GM19240 (cell line): Measurements from ENCODE around the gene SMIM35.
"Not testable (repeated sequence)": the region's sequence is repeated elsewhere in the genome, so short reads cannot be mapped to it uniquely, and the experiment has no call there.

ENCODE experiments used
- DNase-seq: peaks from one replicate; pipeline ENCODE4 v3.0.0; 2011; ENCODE audit warnings: low spot score; ENCODE audit not compliant: insufficient read length

Gene SMIM35

GRCh38 chr11:117989351-117990102 is 97.2 kb downstream of the SMIM35 start:
- no peak for DNase-seq

GRCh38 chr11:117986981-117987574 is 99.7 kb downstream of the SMIM35 start:
- no peak for DNase-seq

GRCh38 chr11:117985953-117986887 is 100.5 kb downstream of the SMIM35 start, which contains the start of gene IL10RA:
Gene IL10RA, plus strand, starts transcription at chr11:117986394. Its CDS starts 74 bp downstream, at chr11:117986468.
- DNase-seq: peak; percentile 88

GRCh38 chr11:117984476-117984875 is 102.3 kb downstream of the SMIM35 start:
- DNase-seq: no peak

GRCh38 chr11:117983163-117983475 is 103.6 kb downstream of the SMIM35 start:
- DNase-seq: no peak

GRCh38 chr11:117980720-117981119 is 106.0 kb downstream of the SMIM35 start:
- DNase-seq: no peak

- no peak for DNase-seq
Measured at GRCh38 chr11:117980280-117980679, 106.5 kb downstream of the SMIM35 start.

- DNase-seq: no peak
Measured at GRCh38 chr11:117979481-117980211, 107.1 kb downstream of the SMIM35 start.

GRCh38 chr11:117978991-117979390 is 107.8 kb downstream of the SMIM35 start:
- no peak for DNase-seq

- DNase-seq: not testable (repeated sequence)
Measured at GRCh38 chr11:117978291-117978910, 108.4 kb downstream of the SMIM35 start.

GRCh38 chr11:117977612-117978264 is 109.0 kb downstream of the SMIM35 start:
- not testable (repeated sequence) for DNase-seq

- DNase-seq: no peak
Measured at GRCh38 chr11:117977029-117977428, 109.7 kb downstream of the SMIM35 start.

GRCh38 chr11:117976445-117976844 is 110.3 kb downstream of the SMIM35 start:
- no peak for DNase-seq

- DNase-seq: no peak
Measured at GRCh38 chr11:117973503-117973860, 113.3 kb downstream of the SMIM35 start.

GRCh38 chr11:117972629-117973502 is 113.9 kb downstream of the SMIM35 start:
- DNase-seq: no peak

GRCh38 chr11:117972044-117972443 is 114.7 kb downstream of the SMIM35 start:
- DNase-seq: no peak

GRCh38 chr11:117970400-117971024 is 116.3 kb downstream of the SMIM35 start:
- DNase-seq: no peak

GRCh38 chr11:117969160-117969991 is 117.4 kb downstream of the SMIM35 start:
- no peak for DNase-seq
